ENCODE data around the gene OSBP2.

Gene OSBP2

DNA sequence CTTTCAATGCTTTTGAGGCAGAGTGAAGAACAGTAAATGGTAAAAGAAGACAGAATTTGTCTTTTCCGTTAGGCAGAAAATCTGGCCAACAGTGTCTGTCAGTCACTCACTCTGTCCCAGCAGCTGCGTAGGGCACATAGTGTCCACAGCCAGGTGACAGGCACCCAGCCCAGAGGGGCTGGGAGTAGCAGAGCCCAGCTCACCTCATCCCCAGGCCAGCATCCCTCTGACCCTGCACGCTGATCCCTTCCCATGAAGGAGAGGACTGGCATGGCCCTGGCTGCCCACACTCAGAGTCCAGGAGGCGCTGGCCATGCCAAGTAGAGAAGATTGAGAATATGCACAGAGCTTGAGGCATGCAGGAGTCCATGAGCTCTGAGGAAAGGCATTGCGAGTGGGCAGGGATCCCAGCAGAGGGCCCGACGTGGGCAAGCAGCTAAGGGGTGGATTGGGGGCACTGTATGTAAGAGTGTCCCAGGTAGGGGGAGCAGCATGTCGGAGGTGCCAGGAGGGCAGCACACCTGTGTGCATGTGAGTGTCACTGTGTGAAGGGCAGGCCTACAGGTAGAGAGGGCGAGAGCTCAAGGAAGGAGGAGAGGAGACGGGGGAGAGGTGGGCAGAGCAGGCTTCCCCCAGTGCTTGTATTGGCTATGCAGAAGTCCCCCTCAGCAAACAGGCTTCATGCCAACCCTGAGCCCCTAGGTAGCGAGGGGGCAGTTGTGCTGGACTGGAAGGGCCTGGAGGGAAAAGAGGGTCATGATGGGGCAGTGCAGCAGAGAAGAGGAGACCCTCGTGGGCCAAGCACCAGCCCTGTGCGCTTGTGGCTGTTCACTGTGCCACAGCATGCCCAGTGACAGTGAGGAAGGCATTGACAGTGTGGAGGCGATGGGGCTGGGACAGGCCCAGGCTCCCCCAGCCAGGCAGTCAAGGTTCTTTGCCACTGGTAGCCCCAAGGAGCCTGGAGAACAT is 133.8 kb downstream of the OSBP2 start:
- H3K4me3 ChIP-seq (replicated peaks; ENCODE audit: low read depth, low read length) = no peak overlapping the region
- TF ChIP-seq, protein P1, sequence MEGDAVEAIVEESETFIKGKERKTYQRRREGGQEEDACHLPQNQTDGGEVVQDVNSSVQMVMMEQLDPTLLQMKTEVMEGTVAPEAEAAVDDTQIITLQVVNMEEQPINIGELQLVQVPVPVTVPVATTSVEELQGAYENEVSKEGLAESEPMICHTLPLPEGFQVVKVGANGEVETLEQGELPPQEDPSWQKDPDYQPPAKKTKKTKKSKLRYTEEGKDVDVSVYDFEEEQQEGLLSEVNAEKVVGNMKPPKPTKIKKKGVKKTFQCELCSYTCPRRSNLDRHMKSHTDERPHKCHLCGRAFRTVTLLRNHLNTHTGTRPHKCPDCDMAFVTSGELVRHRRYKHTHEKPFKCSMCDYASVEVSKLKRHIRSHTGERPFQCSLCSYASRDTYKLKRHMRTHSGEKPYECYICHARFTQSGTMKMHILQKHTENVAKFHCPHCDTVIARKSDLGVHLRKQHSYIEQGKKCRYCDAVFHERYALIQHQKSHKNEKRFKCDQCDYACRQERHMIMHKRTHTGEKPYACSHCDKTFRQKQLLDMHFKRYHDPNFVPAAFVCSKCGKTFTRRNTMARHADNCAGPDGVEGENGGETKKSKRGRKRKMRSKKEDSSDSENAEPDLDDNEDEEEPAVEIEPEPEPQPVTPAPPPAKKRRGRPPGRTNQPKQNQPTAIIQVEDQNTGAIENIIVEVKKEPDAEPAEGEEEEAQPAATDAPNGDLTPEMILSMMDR (IDR thresholded peaks at IDR 0.05; ENCODE audit: low read depth, low read length, missing control alignments) = no peak
- no peak for DNase-seq (ENCODE audit: extremely low read depth, low read depth)

DNA sequence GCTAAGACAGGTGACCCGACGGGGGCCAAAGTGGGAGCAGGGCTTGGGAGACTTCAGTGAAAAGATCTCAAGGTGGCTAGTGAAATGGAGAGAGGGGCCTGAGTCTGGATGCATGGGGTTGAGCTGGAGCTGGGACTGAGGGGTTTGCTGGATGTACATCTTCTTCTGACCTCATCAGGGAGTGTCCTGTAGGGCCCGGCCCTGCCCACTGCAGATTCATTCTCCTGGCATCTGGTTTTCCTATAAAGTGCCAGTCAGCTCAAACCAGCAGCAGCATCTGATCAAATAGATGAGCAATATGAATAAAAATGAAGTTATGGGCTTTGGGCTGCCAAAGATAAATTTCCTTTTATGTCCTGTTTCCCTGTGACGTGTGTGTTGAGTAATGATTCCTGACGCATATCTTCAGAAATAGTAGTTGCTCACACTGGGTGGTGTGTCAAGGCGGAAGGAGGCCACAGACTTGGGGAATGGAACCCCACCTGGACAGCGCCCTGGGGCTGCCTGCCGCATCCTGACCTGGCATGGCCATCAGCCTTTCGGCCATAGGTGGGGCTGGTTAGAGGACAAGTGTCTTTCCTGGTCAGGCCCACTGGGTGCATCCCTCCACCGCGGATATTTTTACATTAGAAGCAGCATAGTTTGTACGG is 135.4 kb downstream of the OSBP2 start:
- H3K4me3 ChIP-seq (replicated peaks; ENCODE audit: low read depth, low read length) = no peak overlapping the region
- peak; percentile 36 for DNase-seq (ENCODE audit: extremely low read depth, low read depth)
- TF ChIP-seq, protein P1 (IDR thresholded peaks at IDR 0.05; ENCODE audit: low read depth, low read length, missing control alignments) = no peak

DNA sequence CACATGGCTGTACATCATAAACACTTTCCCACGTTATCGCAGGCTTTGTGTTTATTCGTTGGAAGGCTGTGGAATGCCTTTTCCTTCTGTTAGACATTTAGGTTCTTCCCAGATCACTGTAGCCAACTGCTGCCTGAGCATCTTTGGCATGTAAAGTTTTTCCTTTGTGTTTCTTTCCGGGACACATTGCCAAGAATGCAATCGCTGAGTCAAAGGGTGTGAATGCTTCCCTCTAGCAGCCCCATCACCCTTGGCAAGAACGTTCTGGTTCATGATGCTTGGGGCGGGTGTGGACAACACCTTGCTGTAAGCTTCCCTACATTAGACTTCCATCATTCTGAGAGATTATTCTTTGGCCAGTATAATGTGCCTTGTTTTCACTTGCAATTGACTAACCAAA is 136.2 kb downstream of the OSBP2 start:
- DNase-seq (ENCODE audit: extremely low read depth, low read depth) = peak; percentile 42
- TF ChIP-seq, protein P1 (IDR thresholded peaks at IDR 0.05; ENCODE audit: low read depth, low read length, missing control alignments) = no peak
- no peak overlapping the region for H3K4me3 ChIP-seq (replicated peaks; ENCODE audit: low read depth, low read length)

DNA sequence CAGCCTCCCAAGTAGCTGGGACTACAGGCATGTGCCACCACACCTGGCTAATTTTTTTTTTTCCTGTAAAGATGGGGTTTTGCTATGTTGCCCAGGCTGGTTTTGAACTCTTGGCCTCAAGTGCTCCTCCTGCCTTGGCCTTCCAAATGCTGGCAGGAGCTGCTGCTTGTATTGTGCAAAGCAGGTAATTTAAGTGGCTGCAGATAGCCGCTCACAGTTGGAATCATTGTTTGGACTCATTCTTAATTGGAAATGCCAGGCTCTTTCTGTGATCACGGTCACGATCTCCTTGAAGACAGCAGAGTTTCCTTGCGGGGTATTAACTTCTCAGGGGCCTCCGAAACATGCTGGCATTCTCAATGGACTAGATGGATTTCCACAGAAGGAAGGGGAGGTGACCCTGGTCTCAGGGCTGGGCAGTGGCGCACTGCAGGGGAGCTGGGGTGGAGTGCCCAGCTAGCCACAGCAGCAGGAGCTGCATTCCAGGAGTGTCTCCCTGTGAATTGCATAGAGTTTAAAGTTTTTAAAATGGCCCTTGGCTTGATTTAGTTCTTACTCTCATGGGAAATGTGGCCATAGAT is 137.8 kb downstream of the OSBP2 start:
- no peak overlapping the region for H3K4me3 ChIP-seq (replicated peaks; ENCODE audit: low read depth, low read length)
- no peak for DNase-seq (ENCODE audit: extremely low read depth, low read depth)
- TF ChIP-seq, protein P1 (IDR thresholded peaks at IDR 0.05; ENCODE audit: low read depth, low read length, missing control alignments) = no peak

DNA sequence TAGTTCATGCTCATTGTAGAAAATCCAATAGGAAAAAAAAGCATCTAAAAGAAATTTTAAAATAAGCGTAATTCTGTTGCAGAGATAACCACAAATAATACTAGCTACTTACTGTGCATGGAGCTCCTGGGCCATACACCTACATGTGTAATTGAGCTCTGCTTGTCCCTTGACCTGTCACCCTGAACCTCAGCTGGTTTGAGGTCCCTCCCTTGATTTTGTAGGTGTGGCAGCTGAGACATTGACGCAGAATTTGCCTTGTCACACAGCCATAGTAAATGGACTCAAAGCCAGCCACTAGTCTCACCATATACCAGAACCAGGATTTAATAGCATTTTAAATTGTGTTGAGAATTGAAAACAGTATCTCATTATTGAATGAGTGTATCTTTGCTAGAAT is 138.6 kb downstream of the OSBP2 start:
- TF ChIP-seq, protein P1 (IDR thresholded peaks at IDR 0.05; ENCODE audit: low read depth, low read length, missing control alignments) = no peak
- H3K4me3 ChIP-seq (replicated peaks; ENCODE audit: low read depth, low read length) = no peak overlapping the region
- DNase-seq (ENCODE audit: extremely low read depth, low read depth) = no peak

DNA sequence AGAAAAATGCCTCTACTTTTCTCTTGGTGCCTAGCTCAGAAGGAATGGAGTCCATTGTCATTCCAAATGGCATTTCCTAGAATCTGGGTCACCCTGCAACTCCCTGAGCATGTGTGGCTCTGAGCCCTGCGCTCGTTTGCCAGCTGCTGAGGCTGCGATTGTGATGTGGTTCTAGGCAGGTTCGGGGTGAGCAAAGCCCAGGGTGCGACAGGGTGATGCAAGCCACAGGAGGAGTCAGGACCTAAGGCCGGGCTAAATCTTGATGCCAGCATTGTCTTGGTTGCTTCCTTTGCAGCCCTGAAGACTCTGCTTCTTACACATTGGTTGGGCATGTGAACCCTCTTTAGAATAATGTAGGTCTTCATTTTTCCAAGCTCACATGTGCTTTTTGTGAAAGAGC is 142.9 kb downstream of the OSBP2 start:
- TF ChIP-seq, protein P1 (IDR thresholded peaks at IDR 0.05; ENCODE audit: low read depth, low read length, missing control alignments) = no peak
- DNase-seq (ENCODE audit: extremely low read depth, low read depth) = no peak
- no peak overlapping the region for H3K4me3 ChIP-seq (replicated peaks; ENCODE audit: low read depth, low read length)

Measured in HFF-Myc (cell line).